GM12878 (cell line): ENCODE results near the gene RUFY3. TPM values are rescaled to one million over a fixed set of nuclear protein-coding genes. Genes with fewer than 3 reads are reported as not detected.

Experiments
- ATAC-seq: fragments of 200-7000 bp; cut with Tn5 transposase; 3 replicates; pipeline ENCODE4 v1.9.1; 2020; ENCODE audit warnings: mild to moderate bottlenecking, moderate library complexity
- BruUV-seq: library from RNA; stranded (reverse); fragments of 400-500 nt; replicated peaks from 2 replicates; lab custom pipeline; 2021; lab: Mats Ljungman, UMichigan
- CTCF ChIA-PET: fragments of 300-600 bp; sonication (Branson Sonifier 250); formaldehyde crosslinking; extraction: SDS; loops from one replicate; lab custom pipeline; 2021; ENCODE audit warnings: inconsistent platforms; lab: Yijun Ruan, JAX
- POLR2A ChIA-PET: fragments of 350-600 bp; formaldehyde crosslinking; extraction: SDS; loops from one replicate; lab custom pipeline; 2021; ENCODE audit warnings: inconsistent platforms; lab: Charles Lee
- RAD21 ChIA-PET: fragments of 300-600 bp; sonication (Branson Sonifier 250); formaldehyde crosslinking; loops from one replicate; lab custom pipeline; 2023; ENCODE audit warnings: antibody characterized with exemption; ENCODE audit not compliant: unreplicated experiment; lab: Charles Lee
- SMC1A ChIA-PET: fragments of 300-600 bp; sonication (Branson Sonifier 250); formaldehyde crosslinking; loops from one replicate; lab custom pipeline; 2023; ENCODE audit not compliant: unreplicated experiment, uncharacterized antibody; lab: Charles Lee
- DNase-seq: peaks from one replicate; pipeline ENCODE4 v3.0.0-alpha.2; 2011; ENCODE audit warnings: low read depth, low spot score
- FAIRE-seq: peaks from 3 replicates; lab custom pipeline; 2011; peaks lifted over from hg19 to GRCh38; lab: Jason Lieb, UNC
- H2AFZ ChIP-seq: 2 replicates; pipeline ENCODE4 v1.6.0; 2011; ENCODE audit warnings: low read depth, low read length, control low read depth; ENCODE audit not compliant: control insufficient read depth
- H3K27ac ChIP-seq: 2 replicates; pipeline ENCODE4 v1.5.1; 2011; ENCODE audit warnings: control low read depth; ENCODE audit not compliant: control insufficient read depth, insufficient read depth
- H3K27me3 ChIP-seq, 2 experiments: replicated peaks in 1 of 2; 2 replicates each; pipeline versions ENCODE4 v1.6.0 to v1.6.1; 2011; ENCODE audit warnings: low read length in 1 of 2; ENCODE audit not compliant: control insufficient read depth in 2 of 2, insufficient read depth in 2 of 2
- H3K36me3 ChIP-seq, 2 experiments: 2 replicates each; pipeline ENCODE4 v1.5.1; 2011; ENCODE audit warnings: low read length in 1 of 2; ENCODE audit not compliant: control insufficient read depth in 2 of 2, insufficient read depth in 2 of 2
- H3K4me1 ChIP-seq: 2 replicates; pipeline ENCODE4 v1.6.1; 2011; ENCODE audit warnings: mild to moderate bottlenecking, low read length, moderate library complexity, mixed read lengths; ENCODE audit not compliant: control insufficient read depth, insufficient read depth
- H3K4me2 ChIP-seq: 2 replicates; pipeline ENCODE4 v1.6.0; 2011; ENCODE audit warnings: control low read depth; ENCODE audit not compliant: control insufficient read depth, insufficient read depth
- H3K4me3 ChIP-seq: fragments of 200-600 bp; sonication (generic); 2 replicates; pipeline ENCODE4 v1.5.1; 2016
- H3K79me2 ChIP-seq: 2 replicates; pipeline ENCODE4 v1.6.0; 2011; ENCODE audit warnings: low read length; ENCODE audit not compliant: control insufficient read depth, insufficient read depth
- H3K9ac ChIP-seq: 2 replicates; pipeline ENCODE4 v1.8.0; 2011; ENCODE audit warnings: low read length, control low read depth, mixed read lengths; ENCODE audit not compliant: control insufficient read depth, insufficient read depth
- H3K9me3 ChIP-seq: replicated peaks from 3 replicates; pipeline ENCODE4 v1.5.1; 2011; ENCODE audit warnings: mild to moderate bottlenecking, low read length; ENCODE audit not compliant: control insufficient read depth, insufficient read depth
- H4K20me1 ChIP-seq: 2 replicates; pipeline ENCODE4 v1.6.0; 2011; ENCODE audit not compliant: control insufficient read depth, insufficient read depth
- BCL3 ChIP-seq: IDR thresholded peaks from 2 replicates; pipeline ENCODE4 v1.6.1; 2011; ENCODE audit warnings: borderline replicate concordance, low read depth, mild to moderate bottlenecking, moderate library complexity, low read length; ENCODE audit not compliant: insufficient read depth, poor library complexity, severe bottlenecking
- BHLHE40 ChIP-seq, 2 experiments: fragments of 450-650 bp in 1 of 2; IDR thresholded peaks; 2 replicates each; pipeline ENCODE4 v1.6.1; 2011 to 2017; ENCODE audit warnings: low read depth in 2 of 2, borderline replicate concordance in 1 of 2, improper control_type of control experiment in 1 of 2, low read length in 1 of 2, mild to moderate bottlenecking in 1 of 2
- ELK1 ChIP-seq: IDR thresholded peaks from 2 replicates; pipeline ENCODE4 v1.6.1; 2012; ENCODE audit warnings: low read depth, low read length, improper control_type of control experiment
- IKZF1 ChIP-seq: fragments of 450-650 bp; conservative IDR thresholded peaks from 2 replicates; pipeline ENCODE4 v1.6.1; 2017; ENCODE audit warnings: antibody characterized with exemption, mild to moderate bottlenecking
- KLF5 ChIP-seq: fragments of 450-650 bp; IDR thresholded peaks from 2 replicates; pipeline ENCODE4 v1.6.1; 2014; ENCODE audit warnings: mild to moderate bottlenecking; ENCODE audit not compliant: partially characterized antibody
- MEF2B ChIP-seq: fragments of 450-650 bp; IDR thresholded peaks from 2 replicates; pipeline ENCODE4 v1.6.1; 2018; ENCODE audit warnings: mild to moderate bottlenecking, moderate library complexity; ENCODE audit not compliant: partially characterized antibody, poor library complexity, severe bottlenecking
- MTA2 ChIP-seq: fragments of 450-650 bp; IDR thresholded peaks from 2 replicates; pipeline ENCODE4 v1.6.1; 2016; ENCODE audit warnings: low read depth, mild to moderate bottlenecking, moderate library complexity
- MYB ChIP-seq: fragments of 150-350 bp; IDR thresholded peaks from 2 replicates; pipeline ENCODE4 v1.6.1; 2014; ENCODE audit warnings: mild to moderate bottlenecking, low read depth, low read length, borderline replicate concordance
- NR2C1 ChIP-seq: fragments of 450-650 bp; IDR thresholded peaks from 2 replicates; pipeline ENCODE4 v1.6.1; 2017; ENCODE audit warnings: antibody characterized with exemption, mild to moderate bottlenecking, moderate library complexity
- POU2F2 ChIP-seq: IDR thresholded peaks from 3 replicates; pipeline ENCODE4 v1.6.1; 2011; ENCODE audit warnings: low read depth, mild to moderate bottlenecking, low read length, borderline replicate concordance
- RB1 ChIP-seq: fragments of 450-650 bp; formaldehyde crosslinking; IDR thresholded peaks from 2 replicates; pipeline ENCODE4 v1.6.1; 2017; ENCODE audit warnings: mild to moderate bottlenecking, borderline replicate concordance
- RELB ChIP-seq: fragments of 450-650 bp; IDR thresholded peaks from 2 replicates; pipeline ENCODE4 v1.6.1; 2017; ENCODE audit warnings: low read depth, mild to moderate bottlenecking, moderate library complexity
- RUNX3 ChIP-seq: IDR thresholded peaks from 2 replicates; pipeline ENCODE4 v1.6.1; 2012; ENCODE audit warnings: low read length, inconsistent platforms
- SUZ12 ChIP-seq: fragments of 200-600 bp; sonication (generic); IDR thresholded peaks from one replicate; pipeline ENCODE4 v1.6.1; 2018; ENCODE audit warnings: antibody characterized with exemption, mild to moderate bottlenecking; ENCODE audit not compliant: unreplicated experiment
- YBX1 ChIP-seq: fragments of 450-650 bp; IDR thresholded peaks from 2 replicates; pipeline ENCODE4 v1.6.1; 2016; ENCODE audit warnings: antibody characterized with exemption
- ZBTB33 ChIP-seq: fragments of 450-650 bp; IDR thresholded peaks from 2 replicates; pipeline ENCODE4 v1.6.1; 2017; ENCODE audit warnings: mild to moderate bottlenecking
- WGBS: methylation state at CpG from one replicate; pipeline ENCODE4 v1.1.6; 2016; ENCODE audit warnings: low lambda C conversion rate; ENCODE audit not compliant: insufficient replicate concordance, insufficient coverage; ENCODE audit errors: missing lambda C conversion rate; 5-methylcytosine and 5-hydroxymethylcytosine counted together
- in situ Hi-C: fragments of 300-500 bp; cut with MboI; formaldehyde crosslinking; loops from 9 replicates; pipeline ENCODE4 v1.14.3; 2018; ENCODE audit warnings: mixed read lengths
- intact Hi-C: fragments of 100-400 bp; cut with micrococcal nuclease; formaldehyde crosslinking; loops from one replicate; pipeline ENCODE4 v1.14.2; 2022; ENCODE audit not compliant: unreplicated experiment
- polyA plus RNA-seq, 11 experiments: library from polyadenylated mRNA; depleted of rRNA in 4 of 11; unstranded in 6 of 11; stranded (reverse) in 5 of 11; fragments of >200 nt; fragmentation: Nextera tagmentation in 4 of 11; fragmentation: Illumina TruSeq in 1 of 11; extraction: Ambion mirVana in 4 of 11; extraction: Trizol in 1 of 11; gene quantifications; 1 replicate in 1 of 11; 2 replicates in 10 of 11; pipeline versions ENCODE4 v1.2.1 to v1.2.3, GENCODE V29; 2011 to 2016; ENCODE audit warnings: inconsistent platforms in 2 of 11, missing spikeins in 2 of 11, low read depth in 1 of 11
- total RNA-seq, 4 experiments: library from RNA; depleted of rRNA in 3 of 4; stranded (reverse); fragments of >200 nt in 3 of 4; fragmentation: Illumina TruSeq in 1 of 4; extraction: Trizol in 1 of 4; gene quantifications; 2 replicates each; pipeline versions ENCODE4 v1.2.1 to v1.2.3, GENCODE V29; 2013 to 2021

Gene RUFY3
- total and polyA plus RNA-seq, 10 of the 15 experiments (the other 5 are each of a cell fraction or from before 2014, with no cell fraction given): 5.1 to 28.3 (median 13.1) TPM

- H2AFZ ChIP-seq: no peak overlapping the region; the same call in 1 of the 2 replicates
- peak; percentile 35 for ATAC-seq
- H3K27me3 ChIP-seq: no peaks in the 10 kb centered on the region
- H3K4me1 ChIP-seq: peaks cover 14% of the 10 kb centered on the region
- H3K4me3 ChIP-seq: no peak overlapping the region
- peak overlapping the region; percentile 8; the same call in 1 of the 2 replicates for H3K27ac ChIP-seq
- H3K9ac ChIP-seq: no peak overlapping the region
- no peaks in the 10 kb centered on the region for H4K20me1 ChIP-seq
- H3K79me2 ChIP-seq: peaks cover 16% of the 10 kb centered on the region
- FAIRE-seq: no peak
- ChIA-PET POLR2A (interaction anchor here (0.7 to 1.5 kb wide), 7 partner anchors 18 to 164 kb away, joined by 3 to 6 read pairs (median 4); partner anchors contain the start of gene DCK), RAD21 (interaction anchor here (0.9 to 3.0 kb wide), 8 partner anchors 11 to 167 kb away, joined by 4 to 13 read pairs (median 5); partner anchors contain the start of genes DCK and MOB1B), SMC1A (interaction anchor here (0.7 to 2.7 kb wide), 21 partner anchors 11 to 240 kb away, joined by 3 to 11 read pairs (median 4); no protein-coding TSS in a partner anchor), CTCF (interaction anchor here (0.8 to 1.7 kb wide), 13 partner anchors 10 to 167 kb away, joined by 3 to 4 read pairs (median 4); no protein-coding TSS in a partner anchor)
- H3K36me3 ChIP-seq: no peaks in the 10 kb centered on the region
- H3K4me2 ChIP-seq: peak overlapping the region; percentile 18; the same call in 1 of the 2 replicates
- 5% methylated on average over 6 of the region's 6 CpGs for WGBS
- H3K9me3 ChIP-seq: no peaks in the 10 kb centered on the region
- in situ Hi-C loops: loop anchor here (5.0 kb wide), 1 partner anchor 149 kb away; the partner anchor contains the start of gene DCK
- BruUV-seq: no TSS peak
- intact Hi-C loops: no loop called here
- no peak for DNase-seq
- peak; percentile 22 for TF ChIP-seq MEF2B
- TF ChIP-seq MYB: no peak
- TF ChIP-seq RB1: no peak
- peak; percentile 37; the same call in 1 of the 2 replicates for TF ChIP-seq RUNX3
- no peak for TF ChIP-seq BHLHE40 (IDR thresholded peaks at IDR 0.05; ENCODE audit: borderline replicate concordance in 1 of 2, low read depth in 2 of 2, low read length in 1 of 2)
- TF ChIP-seq RELB: peak; percentile 67; the same call in 1 of the 2 replicates
- no peak; the same call in 1 of the 2 replicates for TF ChIP-seq NR2C1
- TF ChIP-seq BCL3: no peak
- no peak for TF ChIP-seq KLF5
- TF ChIP-seq SUZ12: no peak
- no peak for TF ChIP-seq YBX1
- peak; percentile 64; the same call in 1 of the 2 replicates for TF ChIP-seq MTA2
- TF ChIP-seq POU2F2: no peak
- no peak for TF ChIP-seq ZBTB33
- no peak for TF ChIP-seq ELK1
- peak; percentile 51; the same call in 1 of the 2 replicates for TF ChIP-seq IKZF1
Observed at GRCh38 chr4:70842761-70843435, 121.1 kb downstream of the RUFY3 start.
